ENCODE measurements around the gene ABCA2.

Gene ABCA2

DNA sequence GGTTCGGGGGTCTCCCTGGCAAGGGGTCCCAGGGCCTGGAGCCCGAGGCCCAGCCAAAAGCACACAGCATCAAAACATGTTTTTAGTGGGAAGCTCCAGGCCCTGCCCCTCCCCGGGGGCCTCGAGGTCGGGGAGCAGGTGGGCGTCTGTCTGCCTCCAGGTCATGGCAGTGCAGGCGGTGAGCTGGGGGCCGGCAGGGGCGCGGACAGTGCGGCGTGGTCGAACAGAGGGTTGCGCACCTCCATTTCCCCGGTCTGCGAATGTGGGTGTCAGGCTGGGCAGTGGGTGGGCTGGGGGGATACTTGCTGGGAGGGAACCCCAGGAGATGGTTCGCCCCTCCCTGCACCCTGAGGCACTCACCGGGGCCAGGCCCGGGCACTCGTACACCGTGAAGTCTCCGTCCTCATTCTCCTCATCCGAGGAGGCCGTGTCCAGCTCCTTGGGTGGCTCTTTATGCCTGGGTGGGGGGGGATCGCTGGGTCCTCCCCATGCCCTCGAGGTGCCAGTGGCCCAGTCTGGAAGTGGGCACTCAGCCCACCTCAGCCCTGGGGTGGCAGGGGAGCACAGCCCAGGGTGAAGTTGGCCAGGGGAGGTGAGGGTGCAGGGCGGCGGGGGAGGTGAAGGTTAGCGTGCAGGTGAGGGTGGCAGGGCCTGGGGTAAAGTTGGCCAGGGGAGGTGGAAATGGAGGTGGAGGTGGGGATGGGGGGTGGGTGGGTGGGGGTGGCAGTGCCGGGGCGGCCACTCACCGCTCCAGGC lies 11.8 kb upstream of the ABCA2 start:
- TF ChIP-seq, protein P1, sequence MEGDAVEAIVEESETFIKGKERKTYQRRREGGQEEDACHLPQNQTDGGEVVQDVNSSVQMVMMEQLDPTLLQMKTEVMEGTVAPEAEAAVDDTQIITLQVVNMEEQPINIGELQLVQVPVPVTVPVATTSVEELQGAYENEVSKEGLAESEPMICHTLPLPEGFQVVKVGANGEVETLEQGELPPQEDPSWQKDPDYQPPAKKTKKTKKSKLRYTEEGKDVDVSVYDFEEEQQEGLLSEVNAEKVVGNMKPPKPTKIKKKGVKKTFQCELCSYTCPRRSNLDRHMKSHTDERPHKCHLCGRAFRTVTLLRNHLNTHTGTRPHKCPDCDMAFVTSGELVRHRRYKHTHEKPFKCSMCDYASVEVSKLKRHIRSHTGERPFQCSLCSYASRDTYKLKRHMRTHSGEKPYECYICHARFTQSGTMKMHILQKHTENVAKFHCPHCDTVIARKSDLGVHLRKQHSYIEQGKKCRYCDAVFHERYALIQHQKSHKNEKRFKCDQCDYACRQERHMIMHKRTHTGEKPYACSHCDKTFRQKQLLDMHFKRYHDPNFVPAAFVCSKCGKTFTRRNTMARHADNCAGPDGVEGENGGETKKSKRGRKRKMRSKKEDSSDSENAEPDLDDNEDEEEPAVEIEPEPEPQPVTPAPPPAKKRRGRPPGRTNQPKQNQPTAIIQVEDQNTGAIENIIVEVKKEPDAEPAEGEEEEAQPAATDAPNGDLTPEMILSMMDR (IDR thresholded peaks at IDR 0.05), result no peak

DNA sequence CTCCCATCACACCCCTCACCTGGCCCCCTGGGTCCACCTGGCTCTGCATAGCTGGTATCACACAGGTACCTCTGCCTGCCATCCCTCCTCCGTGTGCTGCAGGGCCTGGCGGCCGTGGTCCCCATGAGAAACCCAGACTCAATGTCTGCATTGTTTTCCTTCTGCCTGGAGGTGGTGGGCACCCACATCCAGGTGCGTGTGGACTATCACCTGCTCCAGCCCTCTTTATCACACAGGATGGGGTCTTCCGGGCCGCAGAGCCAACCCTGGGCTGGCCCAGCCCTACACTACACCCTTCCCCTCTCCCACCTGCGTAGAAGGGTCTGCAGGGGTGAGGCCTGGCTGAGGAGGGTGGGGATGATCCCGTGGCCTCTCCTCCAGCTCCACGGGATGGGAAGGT lies 10.9 kb upstream of the ABCA2 start:
- TF ChIP-seq, protein P1 (IDR thresholded peaks at IDR 0.05), result no peak

DNA sequence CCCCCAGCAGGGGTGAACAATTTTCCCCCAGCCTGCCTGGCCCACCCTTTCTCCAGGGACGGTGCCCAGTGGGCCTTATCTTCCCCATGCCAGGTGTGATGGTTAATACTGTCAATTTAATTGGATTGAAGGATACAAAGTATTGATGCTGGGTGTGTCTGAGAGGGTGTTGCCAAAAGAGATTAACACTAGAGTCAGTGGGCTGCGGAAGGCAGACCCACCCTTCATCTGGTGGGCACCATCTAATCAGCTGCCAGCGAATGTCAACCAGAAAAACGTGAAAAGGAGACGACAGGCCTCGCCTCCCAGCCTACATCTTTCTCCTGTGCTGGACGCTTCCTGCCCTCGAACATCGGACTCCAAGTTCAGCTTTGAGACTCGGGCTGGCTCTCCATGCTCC lies 9.4 kb upstream of the ABCA2 start:
- TF ChIP-seq, protein P1 (IDR thresholded peaks at IDR 0.05), result no peak

DNA sequence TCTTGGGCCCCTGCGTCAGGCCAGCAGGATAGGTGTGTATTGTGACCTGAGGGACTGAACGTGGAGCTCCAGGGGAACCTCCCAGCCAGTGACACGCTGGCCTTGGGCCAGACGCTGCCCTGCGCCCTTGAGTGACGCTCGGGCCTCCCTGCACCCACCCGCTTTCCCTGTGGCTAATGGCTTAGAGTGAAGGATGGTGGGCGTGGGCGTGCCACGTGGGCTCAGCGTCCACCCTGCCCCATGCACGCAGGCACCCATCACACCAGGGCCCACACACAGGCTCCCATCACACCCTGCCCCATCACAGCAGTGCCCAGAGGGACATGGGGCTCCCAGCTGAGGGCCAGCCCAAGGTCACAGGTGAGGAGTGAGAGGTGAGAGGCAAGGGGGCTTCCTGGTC lies 9.0 kb upstream of the ABCA2 start:
- TF ChIP-seq, protein P1 (IDR thresholded peaks at IDR 0.05), result no peak

DNA sequence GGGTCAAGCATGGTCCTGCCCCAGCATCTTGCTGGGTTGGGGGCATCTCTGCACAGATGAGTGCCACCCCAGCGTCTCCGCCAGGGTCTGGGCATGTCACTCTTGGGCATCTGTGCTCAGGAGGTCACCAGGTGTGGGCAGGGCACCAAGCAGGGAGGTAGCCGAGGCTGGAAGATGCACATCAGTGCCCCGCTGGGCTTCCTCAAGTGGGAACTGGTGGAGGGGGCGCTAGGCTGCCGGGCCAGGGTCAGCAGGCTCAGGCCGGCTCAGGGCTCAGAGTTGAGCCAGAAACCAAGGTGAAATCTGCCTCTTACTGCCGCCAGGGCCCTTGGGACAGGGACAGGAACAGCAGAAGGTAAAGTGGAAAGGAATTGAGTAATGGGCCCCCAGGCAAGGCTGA lies 7.9 kb upstream of the ABCA2 start:
- TF ChIP-seq, protein P1 (IDR thresholded peaks at IDR 0.05), result no peak

DNA sequence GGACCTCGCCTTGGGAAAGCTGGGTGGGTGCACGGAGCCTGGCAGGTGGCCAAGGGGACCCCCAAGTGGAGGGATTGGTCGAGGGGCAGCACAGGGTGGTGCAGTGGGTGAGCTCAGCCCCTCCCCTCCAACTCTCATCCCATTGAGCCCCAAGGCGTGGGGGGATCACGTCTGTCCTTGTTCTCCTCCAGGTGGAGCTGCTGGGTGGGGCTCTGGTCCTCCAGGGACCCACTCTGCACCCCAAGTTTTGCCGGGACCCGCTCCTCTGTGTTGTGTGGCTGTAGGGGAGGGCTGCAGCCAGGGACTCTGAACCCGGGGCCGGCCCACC lies 7.4 kb upstream of the ABCA2 start:
- TF ChIP-seq, protein P1 (IDR thresholded peaks at IDR 0.05), result peak; percentile 52

DNA sequence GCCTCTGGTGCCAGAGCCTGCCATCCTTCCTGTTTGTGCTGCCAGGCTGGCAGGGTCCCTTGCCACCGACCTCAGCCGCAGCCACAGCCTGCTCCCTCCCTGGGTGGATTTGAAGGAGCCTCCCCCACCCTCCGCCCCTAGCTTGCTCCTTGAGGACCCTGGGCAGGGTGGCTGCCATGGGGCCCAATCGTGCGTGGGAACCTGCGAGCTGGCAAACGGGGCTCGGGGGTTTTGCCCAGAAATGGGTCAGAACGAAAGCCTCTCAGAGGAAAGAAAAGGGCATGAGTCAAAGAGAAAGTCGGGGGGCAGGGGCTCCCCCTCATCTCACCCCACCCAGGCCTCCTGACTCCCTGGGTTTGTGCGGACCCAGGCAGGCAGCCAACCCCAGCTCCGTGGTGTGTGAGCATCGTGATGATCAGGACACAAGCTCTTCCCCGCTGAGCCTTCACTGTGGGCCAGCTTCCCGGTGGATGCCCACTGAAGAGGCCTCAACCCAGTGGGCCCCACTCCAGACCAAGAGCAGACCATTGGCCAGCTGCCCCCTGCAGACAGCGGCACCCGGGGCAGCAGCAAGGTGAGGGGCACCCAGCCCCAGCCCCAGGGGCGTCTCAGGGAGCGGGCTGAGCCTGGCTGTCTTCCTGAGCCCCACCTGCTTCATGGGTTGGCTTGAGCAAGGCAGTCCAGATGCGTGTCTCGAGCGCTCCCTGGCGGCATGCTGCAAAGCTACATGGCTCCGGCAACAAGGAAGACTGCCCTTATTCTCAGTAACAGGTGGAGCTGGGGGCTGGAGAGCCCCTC lies 6.9 kb upstream of the ABCA2 start:
- TF ChIP-seq, protein P1 (IDR thresholded peaks at IDR 0.05), result peak; percentile 92
